Effector CD8-positive, alpha-beta T cell (primary cell): ENCODE data around the gene WDR27.
"Not testable (repeated sequence)": the region's sequence is repeated elsewhere in the genome, so short reads cannot be mapped to it uniquely, and the experiment has no call there.

Experiments used
- DNase-seq: peaks from one replicate; lab custom pipeline; 2025; lab: John Stamatoyannopoulos, UW

The WDR27 gene

DNA sequence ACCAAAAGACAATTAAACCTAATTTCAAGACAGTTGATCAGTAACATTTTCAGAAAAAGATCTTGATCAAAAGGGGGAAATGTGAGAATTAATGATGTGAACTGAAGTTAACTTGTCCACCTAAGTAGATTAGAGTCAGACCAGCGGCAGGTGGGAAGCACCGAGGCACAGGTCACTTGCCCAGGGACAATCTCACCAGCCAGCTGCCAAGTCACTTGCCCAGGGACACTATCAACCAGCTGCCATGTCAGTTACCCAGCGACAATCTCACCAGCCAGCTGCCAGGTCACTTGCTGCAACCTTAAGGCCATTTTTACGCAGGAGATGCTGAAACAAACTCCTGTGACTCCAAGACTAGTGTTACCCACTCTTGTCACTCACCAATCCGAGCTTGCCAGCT is 260.5 kb downstream of the WDR27 start:
- no peak for DNase-seq

DNA sequence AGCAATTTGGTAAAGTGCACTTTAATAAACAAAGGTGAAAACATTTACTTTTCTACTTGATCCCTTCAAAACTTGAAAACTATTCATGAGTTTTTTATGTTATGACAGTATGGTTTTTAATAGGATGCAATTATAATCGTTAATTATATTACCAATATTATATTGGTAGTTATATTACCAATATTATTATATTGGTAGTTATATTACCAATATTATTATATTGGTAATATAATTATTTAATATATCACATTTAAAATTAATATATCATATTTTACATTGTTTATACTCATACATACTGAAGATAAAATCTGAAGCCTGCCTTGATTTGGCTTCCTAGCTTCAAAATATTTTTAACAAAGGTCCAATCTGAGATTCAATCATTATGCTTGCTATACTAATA is 262.1 kb downstream of the WDR27 start:
- no peak for DNase-seq

DNA sequence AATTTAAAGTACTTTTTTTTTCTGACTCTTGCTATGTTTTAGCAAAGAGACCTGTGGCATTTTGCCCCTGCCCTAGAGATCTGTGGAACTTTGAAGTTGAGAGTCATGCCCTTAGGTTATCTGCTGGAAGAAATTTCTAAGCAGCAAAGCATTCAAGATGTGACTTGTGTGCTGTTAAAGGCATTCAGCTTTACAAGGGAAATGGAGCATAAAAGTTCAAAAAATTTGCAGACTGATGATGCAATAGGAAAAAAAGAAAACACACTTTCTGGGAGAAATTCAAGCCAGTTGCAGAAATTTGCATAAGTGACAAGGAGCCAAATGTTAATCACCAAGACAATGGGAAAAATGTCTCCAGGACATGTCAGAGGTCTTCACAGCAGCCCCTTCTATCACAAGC is 267.3 kb downstream of the WDR27 start:
- not testable (repeated sequence) for DNase-seq

DNA sequence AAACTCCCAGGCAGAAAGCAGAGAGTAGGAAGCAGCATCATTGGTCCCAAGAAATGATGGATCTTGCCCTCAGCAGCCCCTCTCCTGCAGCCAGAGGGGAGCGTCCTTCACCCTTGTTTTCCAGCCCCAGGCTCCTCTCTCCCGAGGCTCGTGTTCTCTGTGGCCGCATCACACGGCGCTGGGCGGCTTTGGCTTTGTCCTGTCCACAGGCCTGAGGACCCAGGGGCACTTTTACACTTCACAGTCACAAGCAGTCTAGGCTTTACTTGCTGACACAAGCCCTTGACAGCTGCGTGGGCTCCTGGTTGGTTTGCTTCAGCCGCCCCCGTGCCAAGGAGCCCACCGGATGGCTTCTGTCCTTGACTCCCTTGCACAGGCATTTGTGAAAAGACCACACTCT is 272.8 kb downstream of the WDR27 start:
- DNase-seq: no peak

DNA sequence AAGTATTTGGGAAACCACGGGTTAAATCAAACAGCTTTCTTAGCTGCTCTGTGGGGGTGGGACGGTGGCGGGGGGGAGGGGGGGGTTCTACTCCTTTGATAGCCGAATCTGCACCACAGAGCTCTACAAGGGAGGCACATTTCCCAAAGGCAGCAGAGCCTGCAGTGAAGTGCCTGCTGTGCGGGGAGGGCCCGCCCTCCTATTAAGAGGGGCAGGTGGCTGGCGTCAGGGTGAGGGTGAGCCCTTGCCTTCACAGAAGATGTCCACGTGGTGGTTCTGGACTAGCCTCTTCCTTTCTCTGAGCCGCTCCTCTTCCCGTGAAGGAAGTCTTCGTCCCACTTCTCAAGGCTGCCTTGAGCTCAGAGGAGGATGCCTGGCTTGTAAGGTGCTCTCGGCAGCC is 273.3 kb downstream of the WDR27 start:
- DNase-seq: no peak

DNA sequence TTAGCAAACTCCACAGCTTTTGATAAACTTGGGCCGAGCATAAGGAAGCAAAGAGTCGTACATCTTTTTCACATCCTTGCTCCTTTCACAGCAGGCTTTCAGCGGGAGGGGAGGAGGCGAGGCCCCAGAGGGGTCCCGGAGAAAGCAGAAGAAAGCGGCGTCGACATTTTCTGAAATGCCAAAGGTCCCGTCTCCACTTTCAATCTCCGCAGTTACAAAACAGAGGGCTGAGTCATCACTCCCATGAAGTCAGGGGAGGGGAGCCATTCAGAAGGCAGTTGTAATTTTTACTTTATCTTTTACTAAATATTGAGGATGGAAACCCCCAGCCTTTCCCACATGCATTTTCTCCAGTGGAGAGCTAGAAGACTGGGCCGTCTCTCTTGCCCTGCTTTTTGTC is 274.0 kb downstream of the WDR27 start:
- DNase-seq: no peak

DNA sequence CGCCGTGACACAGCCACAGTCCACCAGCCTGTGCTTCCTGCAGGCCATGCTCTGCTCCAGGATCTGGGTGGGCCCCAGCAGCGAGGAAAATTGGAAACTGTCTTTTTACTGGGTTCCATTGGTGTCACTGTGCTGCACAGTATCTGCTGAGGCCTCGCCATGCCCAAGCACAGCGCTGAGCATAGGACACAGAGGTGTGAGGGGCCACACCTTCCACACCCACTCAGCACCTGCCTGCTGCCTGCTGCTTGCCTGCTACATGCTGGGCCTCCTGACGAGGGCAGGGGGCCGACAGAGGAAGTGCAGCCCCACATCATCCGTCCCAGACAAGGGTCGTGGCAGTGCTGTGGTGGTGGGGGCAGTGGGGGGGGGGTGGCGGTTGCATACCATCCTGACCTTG is 275.2 kb downstream of the WDR27 start:
- DNase-seq: no peak

DNA sequence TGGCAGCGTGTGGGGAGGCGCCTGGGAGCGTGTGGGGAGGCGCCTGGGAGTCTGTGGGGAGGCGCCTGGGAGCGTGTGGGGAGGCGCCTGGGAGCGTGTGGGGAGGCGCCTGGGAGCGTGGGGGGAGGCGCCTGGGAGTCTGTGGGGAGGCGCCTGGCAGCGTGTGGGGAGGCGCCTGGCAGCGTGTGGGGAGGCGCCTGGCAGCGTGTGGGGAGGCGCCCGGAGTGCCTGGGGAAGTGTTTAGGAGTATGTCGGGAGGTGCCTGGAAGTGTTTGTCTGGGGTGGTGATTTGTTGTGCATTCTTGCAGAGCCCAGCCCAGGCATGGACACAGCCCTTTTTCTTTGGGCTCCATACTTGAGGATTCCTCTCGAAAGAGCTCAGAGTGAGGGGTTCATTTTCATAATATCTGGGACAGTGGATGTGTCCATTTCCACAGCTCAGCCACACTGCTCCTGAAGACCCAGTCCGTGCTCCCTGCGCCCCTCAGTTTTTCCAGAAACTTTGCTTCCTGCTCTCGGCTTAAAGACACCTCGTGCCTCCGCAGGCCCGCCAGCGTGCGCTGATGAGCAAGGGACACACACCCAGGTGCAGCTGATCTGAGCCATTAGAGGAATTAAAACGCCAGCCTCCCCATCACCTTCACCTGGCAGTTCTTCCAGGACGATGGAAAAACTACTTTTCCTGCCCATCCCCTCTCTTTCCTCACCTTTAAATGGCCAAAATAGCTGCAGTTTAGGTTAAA is 276.0 kb downstream of the WDR27 start:
- no peak for DNase-seq

DNA sequence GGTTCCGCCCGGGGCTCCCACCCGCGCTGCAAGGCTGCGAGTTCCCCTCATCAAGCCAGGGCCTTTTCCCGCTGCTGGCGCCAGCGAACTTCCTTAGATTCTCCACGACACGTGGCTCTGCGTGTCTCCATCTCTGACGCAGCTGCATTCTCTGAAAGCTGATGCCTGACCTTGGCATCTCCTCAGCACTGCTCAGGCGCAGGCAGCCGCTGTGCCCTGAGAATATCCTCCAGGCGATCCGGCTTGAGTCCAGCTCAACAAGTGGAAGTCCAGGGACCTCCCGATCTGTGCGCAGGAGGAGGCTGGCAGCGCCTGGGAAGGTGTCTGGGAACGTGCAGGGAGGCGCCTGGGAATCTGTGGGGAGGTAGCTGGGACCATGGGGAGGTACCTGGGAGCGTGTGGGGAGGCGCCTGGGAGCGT is 277.0 kb downstream of the WDR27 start:
- DNase-seq: no peak

DNA sequence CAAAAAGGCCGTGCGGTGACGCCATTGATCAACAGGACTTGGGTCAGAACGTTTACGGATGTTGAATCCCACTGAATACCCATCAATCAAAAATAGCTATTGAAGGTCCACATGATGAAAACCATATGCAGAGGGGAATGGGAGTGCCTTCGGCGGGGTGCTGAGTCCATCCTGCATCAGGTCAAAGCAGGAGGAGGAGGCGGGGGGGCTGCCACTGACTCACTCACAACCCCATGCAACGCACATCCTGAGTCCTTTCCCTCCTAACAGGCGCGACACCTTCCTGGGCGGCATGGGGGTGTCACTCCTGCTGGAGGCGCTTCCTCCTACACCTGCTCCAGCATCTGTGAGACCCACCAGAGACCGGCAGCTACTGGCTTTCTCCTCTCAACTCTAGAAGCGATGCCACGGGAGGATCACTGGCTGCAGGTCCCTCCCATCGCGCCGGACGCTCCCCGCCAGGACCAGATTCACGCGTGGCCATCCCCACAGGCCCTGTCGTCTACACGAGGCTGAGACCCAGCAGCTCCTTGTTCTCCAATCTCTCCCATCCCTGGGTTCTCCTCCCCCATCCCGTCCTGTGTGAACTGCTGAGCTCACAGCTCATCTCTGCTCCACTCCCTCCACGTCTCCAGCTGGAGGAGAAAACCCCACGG is 277.6 kb downstream of the WDR27 start:
- DNase-seq: no peak

DNA sequence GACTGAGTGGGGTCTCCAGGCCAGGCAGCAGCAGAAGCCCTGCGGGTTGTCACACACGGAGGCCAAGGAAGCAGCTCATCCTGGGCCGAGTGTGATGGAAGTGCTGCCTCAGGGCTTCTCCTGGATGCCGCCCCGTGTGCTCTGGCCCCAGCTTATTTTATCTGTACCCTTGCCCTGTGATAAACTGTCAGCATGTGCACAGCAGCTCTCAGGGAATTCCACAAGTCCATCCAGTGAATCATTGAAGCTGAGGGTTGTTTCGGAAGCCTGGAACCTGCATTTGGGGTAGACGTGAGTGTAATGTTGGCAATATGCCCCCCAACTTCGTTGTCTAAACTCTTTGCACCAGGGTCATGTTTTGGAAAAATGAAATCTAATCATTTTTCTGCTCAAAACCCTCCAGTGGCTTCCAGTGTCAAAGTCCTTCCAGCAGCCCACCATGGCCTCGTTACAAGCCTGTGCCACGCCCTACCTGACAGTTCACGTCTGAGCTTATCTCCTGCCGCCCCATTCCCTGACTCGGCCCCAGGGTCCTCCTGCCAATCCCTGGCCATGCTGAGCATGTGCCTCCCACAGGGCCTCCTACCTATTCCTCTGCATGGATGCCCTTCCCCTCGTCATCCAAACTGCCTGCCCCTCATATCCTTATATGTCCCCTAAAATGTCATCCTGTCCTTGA is 280.1 kb downstream of the WDR27 start:
- DNase-seq: no peak

DNA sequence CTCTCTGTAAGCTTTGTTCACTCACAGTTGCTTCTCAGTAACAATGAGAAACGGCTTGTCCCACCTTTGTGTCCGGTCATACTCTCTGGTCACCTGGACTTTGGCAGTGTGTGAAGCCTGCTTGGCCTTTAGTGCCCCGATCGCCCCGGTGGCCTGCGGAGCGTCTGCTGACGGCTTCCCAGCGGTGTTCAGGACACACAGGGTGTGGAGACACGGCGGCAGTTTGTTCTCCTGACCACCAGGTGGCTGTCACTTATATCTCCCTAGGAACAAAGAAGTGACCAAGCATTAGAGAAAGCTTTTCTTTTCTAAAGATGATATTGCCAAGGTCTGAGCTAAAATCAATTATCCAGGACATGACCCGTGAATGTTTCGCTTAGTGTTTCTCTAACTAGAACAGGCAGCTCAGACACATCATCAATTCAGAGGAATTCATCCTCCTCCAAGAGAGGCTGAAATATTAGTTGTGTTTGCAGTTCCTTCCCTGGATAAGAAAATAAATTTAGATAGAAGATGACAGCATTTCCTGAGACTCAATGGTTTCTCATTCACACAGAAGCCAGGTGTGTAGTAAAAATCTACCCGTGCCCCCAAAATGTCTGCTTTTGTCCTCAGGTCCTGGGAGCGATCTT is 280.8 kb downstream of the WDR27 start:
- no peak for DNase-seq

DNA sequence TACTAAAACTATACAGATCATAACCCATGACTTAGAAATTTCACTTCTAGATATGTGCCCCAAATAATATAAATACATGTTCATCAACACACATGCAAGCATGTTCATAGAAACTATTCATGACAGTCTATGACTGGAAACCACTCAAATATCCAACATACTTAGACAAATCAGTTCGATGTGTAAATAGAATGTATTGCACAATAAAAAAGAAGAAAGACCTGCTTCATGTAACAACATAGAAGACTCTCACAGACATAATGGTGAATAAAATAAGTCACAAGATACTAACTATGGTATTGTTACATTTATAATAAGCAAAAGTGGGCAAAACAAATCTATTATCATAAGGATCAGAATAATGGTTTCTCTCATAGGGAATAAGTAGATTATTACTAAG is 284.7 kb downstream of the WDR27 start:
- DNase-seq: no peak

DNA sequence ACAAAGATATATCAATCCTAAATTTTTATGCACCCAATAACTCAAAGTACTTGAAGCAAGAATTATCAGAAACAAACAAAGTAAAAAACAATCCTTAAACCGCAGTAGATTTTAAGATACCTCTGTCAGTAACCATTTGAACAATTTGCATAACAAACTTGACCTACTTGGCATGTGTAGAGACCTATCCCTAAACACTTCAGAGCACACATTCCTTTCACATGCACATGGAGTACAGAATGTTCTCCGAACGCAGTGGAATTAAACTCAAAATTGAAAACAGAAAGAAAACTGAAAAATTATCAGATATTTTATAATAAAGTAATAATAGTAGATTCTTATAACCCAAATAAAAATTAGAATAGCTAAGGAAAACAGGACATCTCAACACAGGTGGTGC is 285.6 kb downstream of the WDR27 start:
- DNase-seq: no peak

DNA sequence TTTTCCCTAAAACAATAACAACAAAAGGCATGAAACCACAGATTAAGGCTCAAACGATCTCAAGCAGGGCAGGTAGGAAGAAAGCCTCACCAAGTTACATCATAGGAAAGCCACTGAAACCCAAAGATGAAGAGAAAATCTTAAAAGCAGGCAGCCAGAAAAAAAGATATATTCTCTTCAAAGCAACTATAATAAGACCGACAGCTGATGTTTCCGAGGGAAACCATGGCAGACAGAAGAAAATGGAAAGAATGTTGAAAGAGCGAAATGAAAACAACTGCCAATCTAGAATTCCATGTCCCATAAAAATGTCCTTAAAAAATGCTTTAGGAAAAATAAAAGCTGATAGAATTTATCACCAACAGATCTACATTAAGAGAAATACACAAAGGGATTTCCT is 286.6 kb downstream of the WDR27 start:
- DNase-seq: no peak

DNA sequence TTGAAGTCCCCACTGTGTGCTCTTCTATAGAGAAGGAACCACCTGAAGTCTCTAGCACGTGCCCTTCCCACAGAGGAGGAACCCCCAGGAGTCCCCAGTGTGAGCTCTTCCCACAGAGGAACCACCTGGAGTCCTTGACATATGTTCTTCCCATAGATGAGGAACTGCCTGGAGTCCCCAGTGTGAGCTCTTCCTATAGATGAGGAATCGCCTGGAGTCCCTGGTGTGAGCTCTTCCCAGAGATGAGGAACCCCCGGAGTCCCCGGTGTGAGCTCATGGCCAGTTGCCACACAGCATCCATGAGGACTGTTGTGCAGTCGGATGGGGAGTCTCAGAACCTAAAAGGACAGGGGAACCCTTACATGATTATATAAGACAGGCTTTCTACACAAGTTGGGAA is 290.1 kb downstream of the WDR27 start:
- no peak for DNase-seq

DNA sequence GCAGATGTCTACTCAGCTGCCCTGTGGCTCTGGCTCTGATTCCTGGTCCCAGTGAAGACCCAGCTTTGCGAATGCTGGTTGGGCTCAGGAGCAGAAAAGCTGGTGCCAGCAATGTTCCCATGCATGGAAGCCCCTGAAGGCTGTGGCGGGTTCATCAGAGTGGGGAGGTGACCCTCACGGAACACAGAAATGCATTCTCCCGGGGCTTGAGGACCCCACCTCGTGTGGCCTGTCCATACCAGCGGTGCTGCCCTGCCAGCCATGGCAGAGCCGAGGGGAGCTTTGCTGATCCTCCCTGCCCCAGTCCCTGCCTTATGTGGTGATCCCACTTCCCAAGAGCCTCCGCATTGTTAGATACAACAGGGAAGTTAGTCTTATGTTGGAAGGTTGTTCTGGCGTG is 290.5 kb downstream of the WDR27 start:
- DNase-seq: no peak

DNA sequence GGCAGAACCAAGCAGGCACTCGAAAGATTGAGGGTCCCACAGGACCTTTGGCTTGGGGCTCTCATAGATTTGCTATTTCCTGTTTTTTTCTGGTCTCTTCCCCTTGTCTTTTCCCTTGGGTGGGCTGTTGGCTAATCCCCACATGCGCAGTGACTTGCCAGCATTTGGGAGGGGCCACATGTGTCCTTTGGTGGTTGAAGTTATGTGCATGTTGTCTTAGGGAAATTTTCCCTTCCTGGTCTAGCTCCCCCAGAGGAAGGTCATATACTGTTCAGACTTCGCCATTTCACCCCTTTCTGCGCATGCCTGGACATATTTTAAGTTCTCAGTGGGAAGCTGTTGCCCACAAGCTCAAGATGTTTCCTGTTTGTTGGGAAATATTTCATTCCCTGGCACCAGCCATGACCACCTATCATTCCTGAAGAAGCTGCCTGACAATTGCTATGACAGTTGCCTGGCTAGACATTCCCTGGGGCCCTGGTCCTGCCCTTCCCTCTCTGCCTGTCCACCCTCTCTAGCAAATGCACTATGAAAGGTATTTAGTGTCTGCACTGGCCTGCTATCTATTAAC is 292.0 kb downstream of the WDR27 start:
- DNase-seq: no peak

DNA sequence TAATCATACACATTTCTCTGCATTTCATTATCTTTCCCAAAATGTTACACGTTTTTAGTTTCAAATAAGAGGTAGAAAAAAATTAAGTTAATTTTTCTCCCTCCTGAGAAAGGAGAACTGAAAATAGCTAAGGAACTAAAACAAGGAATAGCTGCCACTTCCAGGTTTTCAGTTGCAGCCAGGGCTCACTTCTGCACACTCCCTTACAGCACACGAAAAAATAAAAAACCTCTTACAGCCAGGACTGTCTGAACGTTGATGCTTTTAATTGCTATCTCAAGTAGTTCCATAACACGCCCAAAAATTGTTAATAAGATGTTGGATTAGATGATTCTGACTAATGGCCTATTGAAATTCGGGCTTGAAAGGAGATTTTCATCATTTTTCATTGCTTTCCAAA is 294.5 kb downstream of the WDR27 start:
- DNase-seq: no peak
